Gastrocnemius medialis (tissue), 4 donors: ENCODE measurements around the gene IFT27.

Experiments used
- POLR2A ChIP-seq, 2 donors: fragments of 450-650 bp; IDR thresholded peaks; one replicate each; pipeline ENCODE4 v1.6.1; 2017; ENCODE audit warnings: antibody characterized with exemption in 2 of 2, mild to moderate bottlenecking in 2 of 2, moderate library complexity in 2 of 2
- TF ChIP-seq, protein P1 (sequence below), 5 experiments: fragments of 450-650 bp in 3 of 5; fragments of 200-600 bp in 2 of 5; sonication (generic) in 2 of 5; IDR thresholded peaks in 4 of 5; conservative IDR thresholded peaks in 1 of 5; 1 replicate in 4 of 5; 2 replicates in 1 of 5; pipeline ENCODE4 v1.5.1; 2016 to 2019; ENCODE audit warnings: antibody characterized with exemption in 5 of 5, mild to moderate bottlenecking in 3 of 5, moderate library complexity in 3 of 5

DNA sequence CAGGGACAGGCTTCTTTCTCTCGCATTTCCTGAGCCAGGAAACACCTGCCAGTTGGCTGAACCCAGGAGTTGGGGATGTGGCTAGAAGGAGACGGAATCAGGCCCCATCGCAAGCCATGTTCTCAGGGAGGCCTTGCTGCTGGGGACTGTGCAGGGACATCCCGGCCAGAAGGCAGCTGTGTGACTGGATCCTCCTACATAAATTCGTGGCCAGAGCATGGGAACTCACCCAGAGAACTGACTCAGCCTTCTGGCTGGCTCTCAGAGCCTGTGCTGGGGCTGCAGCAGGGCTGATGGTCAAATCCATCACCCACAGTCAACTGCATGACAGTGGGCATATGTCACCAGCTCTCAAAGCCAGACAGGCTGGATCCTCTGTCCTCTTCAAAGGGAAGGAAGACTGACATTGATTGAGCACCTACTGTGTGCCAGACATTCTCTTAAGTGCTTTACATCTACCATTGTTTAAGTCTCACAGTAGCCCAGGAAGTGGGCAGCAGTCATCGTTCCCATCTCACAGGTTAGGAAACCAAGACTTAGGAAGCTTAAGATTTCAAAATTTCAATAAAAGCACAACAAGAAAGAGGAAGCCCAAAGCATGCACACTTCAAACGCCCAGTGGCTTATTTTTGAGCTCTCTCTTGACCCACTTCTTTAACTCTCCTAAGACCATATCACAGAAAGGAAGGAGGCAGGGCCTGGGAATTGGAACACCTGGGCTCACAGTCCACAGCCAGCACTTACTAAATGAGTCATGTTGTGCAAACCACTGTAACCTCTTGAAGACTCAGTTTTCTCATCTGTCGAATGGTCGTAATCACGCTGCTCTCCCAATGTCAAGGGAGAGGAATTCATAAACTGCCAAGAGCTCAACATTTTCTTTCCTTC lies 41.5 kb downstream of the IFT27 start:
- TF ChIP-seq, protein P1, sequence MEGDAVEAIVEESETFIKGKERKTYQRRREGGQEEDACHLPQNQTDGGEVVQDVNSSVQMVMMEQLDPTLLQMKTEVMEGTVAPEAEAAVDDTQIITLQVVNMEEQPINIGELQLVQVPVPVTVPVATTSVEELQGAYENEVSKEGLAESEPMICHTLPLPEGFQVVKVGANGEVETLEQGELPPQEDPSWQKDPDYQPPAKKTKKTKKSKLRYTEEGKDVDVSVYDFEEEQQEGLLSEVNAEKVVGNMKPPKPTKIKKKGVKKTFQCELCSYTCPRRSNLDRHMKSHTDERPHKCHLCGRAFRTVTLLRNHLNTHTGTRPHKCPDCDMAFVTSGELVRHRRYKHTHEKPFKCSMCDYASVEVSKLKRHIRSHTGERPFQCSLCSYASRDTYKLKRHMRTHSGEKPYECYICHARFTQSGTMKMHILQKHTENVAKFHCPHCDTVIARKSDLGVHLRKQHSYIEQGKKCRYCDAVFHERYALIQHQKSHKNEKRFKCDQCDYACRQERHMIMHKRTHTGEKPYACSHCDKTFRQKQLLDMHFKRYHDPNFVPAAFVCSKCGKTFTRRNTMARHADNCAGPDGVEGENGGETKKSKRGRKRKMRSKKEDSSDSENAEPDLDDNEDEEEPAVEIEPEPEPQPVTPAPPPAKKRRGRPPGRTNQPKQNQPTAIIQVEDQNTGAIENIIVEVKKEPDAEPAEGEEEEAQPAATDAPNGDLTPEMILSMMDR (IDR thresholded peaks at IDR 0.05 in 4 of 5, conservative IDR thresholded peaks at IDR 0.05 in 1 of 5): no peak
- no peak for TF ChIP-seq POLR2A (IDR thresholded peaks at IDR 0.05)
